Endothelial cell of hepatic sinusoid (primary cell): ENCODE data around the gene MIDN.
"Not testable (repeated sequence)": the region's sequence is repeated elsewhere in the genome, so short reads cannot be mapped to it uniquely, and the experiment has no call there.

Experiments used
- in situ Hi-C: cut with HindIII; loops from 2 replicates; pipeline ENCODE4 v1.10.0; 2017; ENCODE audit warnings: low sequenced_read_pairs

MIDN gene

GRCh38 chr19:1248139-1248785 is at the start of gene MIDN:
Gene MIDN, plus strand, starts transcription at chr19:1248583. Its CDS starts 1,714 bp downstream, at chr19:1250297.
- in situ Hi-C loops = no loop called here

GRCh38 chr19:1199531-1199930 is 48.9 kb upstream of the MIDN start:
- in situ Hi-C loops = no loop called here

DNA sequence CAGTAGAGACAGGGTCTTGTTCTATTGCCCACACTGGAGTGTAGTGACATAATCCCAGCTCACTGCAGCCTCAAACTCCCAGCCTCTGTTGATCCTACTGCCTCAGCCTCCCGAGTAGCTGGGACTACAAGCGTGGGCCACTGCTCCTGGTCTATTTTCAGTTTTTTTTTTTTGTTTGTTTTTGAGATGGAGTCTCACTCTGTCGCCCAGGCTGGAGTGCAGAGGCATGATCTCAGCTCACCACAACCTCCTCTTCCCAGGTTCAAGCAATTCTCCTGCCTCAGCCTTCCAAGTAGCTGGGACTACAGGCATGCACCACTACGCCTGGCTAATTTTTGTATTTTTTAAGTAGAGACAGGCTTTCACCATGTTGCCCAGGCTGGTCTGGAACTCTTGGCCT is 47.8 kb upstream of the MIDN start:
- in situ Hi-C loops = not testable (repeated sequence)

GRCh38 chr19:1205114-1206099 is 43.0 kb upstream of the MIDN start, which contains the start of gene STK11:
Gene STK11, plus strand, starts transcription at chr19:1205778. Its CDS starts 1,136 bp downstream, at chr19:1206914.
- in situ Hi-C loops = no loop called here

GRCh38 chr19:1206150-1206863 is 42.1 kb upstream of the MIDN start:
- in situ Hi-C loops = no loop called here

DNA sequence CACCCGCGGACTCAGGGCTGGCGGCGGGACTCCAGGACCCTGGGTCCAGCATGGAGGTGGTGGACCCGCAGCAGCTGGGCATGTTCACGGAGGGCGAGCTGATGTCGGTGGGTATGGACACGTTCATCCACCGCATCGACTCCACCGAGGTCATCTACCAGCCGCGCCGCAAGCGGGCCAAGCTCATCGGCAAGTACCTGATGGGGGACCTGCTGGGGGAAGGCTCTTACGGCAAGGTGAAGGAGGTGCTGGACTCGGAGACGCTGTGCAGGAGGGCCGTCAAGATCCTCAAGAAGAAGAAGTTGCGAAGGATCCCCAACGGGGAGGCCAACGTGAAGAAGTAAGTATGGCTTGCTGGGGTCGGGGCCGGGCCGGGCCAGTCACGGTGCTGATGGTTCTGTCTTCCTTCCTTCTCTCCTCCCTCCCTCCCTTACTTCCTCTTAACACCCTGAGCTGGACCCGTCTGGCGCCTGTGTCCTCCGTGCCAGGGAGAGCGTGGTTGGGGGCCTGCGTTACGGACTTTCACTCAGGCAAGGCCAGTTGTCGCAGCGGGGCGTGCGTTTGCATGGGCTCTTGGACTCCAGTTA is 41.4 kb upstream of the MIDN start:
- in situ Hi-C loops = no loop called here

- in situ Hi-C loops = not testable (repeated sequence)
These were observed 39.6 kb upstream of the MIDN start for GRCh38 chr19:1208830-1209229.

GRCh38 chr19:1210227-1210538 is 38.2 kb upstream of the MIDN start:
- in situ Hi-C loops = no loop called here

DNA sequence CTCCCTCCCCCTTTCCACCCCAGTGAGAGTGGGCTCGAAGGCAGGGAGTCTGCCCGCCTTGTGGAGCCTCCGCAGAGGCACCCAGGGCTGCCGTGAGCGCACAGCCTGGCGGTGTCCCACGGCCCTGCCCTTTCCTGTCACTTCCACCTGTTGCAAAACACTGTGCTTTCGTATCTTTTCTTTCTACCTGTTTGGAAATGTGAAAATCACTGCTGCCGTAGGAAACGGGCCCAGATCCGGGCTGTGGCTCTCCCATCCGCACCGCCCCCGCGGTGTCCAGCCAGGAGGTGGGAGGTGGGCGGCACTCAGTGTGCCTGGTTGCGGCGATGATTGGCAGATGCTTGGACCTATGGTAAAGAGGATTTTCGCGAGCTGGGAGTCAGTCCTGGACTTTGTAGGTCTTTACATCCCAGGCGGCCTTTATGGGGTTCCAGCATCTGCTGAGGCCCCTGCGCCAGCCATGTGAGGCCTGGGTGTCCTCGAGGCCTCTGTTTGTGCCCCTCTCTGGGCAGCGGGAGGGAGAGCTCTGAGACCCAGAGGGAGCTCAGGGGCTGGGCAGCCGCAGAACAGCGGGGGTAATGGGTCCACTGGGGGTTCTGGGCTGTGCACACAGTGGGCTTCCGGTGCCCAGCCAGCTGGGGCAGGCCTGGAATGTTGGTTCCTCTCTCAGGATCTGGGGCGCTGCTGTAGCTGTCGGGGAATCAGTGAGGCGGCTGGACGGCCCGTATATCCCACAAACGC is 36.7 kb upstream of the MIDN start:
- in situ Hi-C loops = no loop called here

- in situ Hi-C loops = no loop called here
These were observed 34.7 kb upstream of the MIDN start for GRCh38 chr19:1213391-1214286.

- in situ Hi-C loops = no loop called here
These were observed 34.0 kb upstream of the MIDN start for GRCh38 chr19:1214299-1214861.

DNA sequence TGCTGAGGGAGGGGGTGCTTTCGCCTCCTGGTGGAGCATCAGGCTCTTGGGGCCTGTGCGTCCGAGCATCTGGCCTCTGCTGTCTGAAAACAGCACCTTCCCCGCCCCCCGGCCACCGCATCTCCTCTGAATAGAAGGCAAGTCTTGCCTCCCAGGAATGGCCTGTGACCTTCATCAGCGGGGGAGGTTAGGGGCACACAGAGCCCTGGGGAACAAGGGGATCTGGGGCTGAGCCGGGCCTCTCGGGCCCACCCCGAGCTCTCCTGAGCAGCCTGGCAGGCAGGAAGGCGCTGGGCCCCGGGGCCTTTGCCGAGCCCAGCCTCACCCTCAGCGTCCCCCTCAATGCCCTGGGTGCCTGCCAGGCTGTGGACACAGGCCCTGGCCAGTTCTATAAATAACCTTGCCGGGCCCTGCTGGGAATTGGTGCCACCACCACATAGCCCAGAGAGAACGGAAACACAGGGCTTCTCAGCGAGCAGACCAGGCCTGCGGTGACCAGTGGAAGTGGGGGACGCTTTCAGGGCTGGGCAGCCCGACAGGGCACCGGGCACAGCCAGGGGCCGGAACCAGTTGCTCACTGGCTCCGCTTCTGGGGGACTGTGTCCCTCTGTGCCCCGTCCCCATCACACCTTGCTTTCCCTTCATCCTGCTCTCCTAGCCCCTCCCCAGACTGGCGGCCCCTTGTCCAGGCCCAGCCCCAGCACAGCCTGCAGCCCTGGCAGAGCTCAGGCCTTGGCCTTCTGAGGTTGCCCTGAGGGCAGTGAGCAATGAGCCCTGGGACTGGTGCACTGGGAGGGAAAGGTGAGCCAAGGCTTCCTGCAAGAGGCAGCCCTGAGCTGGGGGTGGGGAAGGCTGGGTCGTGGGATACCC is 33.3 kb upstream of the MIDN start:
- in situ Hi-C loops = no loop called here

DNA sequence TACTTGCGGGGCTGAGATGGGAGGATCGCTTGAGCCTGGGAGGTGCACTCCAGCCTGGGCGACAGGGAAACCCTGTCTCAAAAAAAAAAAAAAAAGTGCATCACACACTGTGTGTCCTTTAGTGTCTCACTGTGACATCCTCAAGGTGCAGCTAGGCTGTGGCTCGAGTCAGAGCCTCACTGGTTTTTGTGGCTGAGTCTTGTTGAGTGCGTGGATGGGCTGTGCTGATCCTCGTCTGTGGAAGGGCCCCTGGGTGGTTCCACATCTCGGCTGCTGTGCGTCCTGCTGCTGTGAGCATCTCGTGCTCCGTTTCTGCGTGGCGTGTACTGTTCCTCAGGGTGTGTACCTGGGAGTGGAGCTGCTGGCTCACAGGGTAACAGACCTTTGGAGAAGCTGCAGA is 31.6 kb upstream of the MIDN start:
- in situ Hi-C loops = no loop called here

DNA sequence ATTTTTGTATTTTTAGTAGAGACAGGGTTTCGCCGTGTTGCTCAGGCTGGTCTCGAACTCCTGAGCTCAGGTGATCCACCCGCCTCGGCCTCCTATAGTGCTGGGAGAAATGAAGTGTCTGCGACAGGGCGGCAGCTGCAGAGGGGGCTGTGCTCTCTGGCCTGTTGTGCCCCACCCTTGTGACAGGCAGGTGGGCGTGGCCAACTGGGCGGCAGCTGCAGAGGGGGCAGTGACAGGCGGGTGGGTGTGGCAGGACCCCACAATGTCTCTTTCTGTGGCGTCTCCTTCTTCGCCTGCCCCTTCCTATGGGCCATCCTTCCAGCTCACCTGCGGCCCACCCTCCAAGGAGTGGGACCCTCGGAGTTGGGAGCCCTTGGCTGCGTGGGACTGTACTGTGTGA is 31.0 kb upstream of the MIDN start:
- in situ Hi-C loops = no loop called here

DNA sequence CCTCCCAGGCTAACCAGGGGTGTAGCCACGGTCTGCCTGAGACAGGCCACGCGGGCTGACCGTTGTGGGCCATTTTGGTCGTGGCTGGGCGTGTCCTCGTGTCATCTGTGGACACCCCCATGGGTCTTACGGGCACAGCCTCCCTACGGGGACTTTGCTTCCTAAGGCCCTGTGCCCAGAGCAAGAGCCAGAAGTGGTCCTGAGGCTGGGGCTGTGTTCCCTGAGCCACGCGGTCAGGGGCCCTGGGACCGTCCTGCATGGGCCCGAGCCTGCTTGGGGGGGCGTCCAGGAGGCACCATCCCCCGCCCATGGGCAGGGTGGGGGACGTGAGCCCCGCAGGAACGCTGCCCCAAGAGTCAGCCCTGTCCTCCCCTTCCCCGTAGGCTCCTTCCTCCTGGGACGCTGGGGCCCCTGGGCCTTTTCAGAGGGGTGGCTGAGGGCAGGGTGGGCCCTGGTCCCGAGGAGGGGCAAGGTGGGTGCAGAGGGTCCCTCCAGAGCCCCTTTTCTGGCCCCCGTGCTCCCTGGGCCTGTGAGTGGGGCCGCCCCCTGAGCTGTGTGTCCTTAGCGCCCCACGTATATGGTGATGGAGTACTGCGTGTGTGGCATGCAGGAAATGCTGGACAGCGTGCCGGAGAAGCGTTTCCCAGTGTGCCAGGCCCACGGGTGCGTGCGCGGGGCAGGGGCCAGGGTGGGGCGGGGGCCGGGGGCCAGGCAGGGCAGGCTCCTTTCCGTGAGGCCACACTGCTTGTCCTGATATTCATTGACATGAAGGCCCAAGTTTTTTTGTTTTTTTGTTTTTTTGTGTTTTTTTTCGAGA is 29.4 kb upstream of the MIDN start:
- in situ Hi-C loops = no loop called here

DNA sequence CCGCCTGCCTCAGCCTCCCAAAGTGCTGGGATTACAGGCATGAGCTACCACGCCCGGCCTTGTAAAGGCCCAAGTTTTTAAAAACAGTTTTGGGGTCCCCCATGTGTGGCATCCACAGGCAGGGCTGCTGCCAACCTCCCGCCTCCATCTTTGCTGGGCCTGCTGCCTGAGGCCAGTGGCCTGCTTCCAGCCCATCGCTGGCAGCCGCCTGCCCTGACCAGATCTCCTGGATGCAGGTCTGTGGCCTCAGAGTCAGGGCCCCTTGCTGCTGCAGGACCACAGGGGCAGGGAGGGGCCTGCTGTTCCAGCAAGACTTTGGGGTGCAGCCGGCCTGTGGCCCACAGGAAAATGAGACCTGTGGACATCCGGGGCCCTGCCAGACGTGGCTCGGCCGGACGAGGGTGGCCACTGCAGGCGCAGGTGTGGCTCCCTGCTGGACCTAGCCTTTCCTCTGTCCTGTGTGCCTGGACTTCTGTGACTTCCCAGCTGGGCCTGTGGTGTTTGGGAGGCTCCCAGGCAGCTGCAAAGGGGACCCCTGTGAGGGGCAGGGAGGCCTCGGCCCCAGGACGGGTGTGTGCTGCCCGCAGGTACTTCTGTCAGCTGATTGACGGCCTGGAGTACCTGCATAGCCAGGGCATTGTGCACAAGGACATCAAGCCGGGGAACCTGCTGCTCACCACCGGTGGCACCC is 28.5 kb upstream of the MIDN start:
- in situ Hi-C loops = no loop called here

DNA sequence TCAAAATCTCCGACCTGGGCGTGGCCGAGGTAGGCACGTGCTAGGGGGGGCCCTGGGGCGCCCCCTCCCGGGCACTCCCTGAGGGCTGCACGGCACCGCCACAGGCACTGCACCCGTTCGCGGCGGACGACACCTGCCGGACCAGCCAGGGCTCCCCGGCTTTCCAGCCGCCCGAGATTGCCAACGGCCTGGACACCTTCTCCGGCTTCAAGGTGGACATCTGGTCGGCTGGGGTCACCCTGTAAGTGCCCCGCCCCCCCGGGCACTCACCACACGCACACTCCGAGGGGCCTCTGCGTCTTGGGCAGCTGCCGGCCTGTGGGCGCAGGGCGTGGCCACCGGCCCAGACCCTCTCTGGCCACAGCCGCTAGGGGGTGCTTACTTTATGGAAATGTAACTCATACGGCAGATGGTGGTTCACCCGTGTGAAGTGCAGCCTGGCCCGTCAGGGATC is 27.9 kb upstream of the MIDN start:
- in situ Hi-C loops = no loop called here
